Measurements from ENCODE around the gene MPZL3.

Gene MPZL3

GRCh38 chr11:118213201-118213600, 39.0 kb downstream of the MPZL3 start:
- Histone ChIP-seq H3K36me3 (no peaks in the 10 kb centered on the region), H3K4me1 (no peaks in the 10 kb centered on the region), H3K4me3 (ENCODE audit: low read depth, low read length) (no peak overlapping the region), H3K9me3 (no peaks in the 10 kb centered on the region), H3K27me3 (peaks cover 91% of the 10 kb centered on the region)
- no peak for TF ChIP-seq CTCF (IDR thresholded peaks at IDR 0.05; ENCODE audit: low read depth, low read length)
- DNase-seq, result no peak

- DNase-seq, result no peak
- Histone ChIP-seq H3K9me3 (no peaks in the 10 kb centered on the region), H3K4me3 (ENCODE audit: low read depth, low read length) (no peak overlapping the region), H3K36me3 (no peaks in the 10 kb centered on the region), H3K4me1 (no peaks in the 10 kb centered on the region), H3K27me3 (peaks cover 95% of the 10 kb centered on the region)
- TF ChIP-seq CTCF (IDR thresholded peaks at IDR 0.05; ENCODE audit: low read depth, low read length), result no peak
These were observed 39.4 kb downstream of the MPZL3 start for GRCh38 chr11:118212781-118213191.

GRCh38 chr11:118212131-118212725, 39.9 kb downstream of the MPZL3 start:
- Histone ChIP-seq H3K36me3 (no peaks in the 10 kb centered on the region), H3K4me1 (no peaks in the 10 kb centered on the region), H3K4me3 (ENCODE audit: low read depth, low read length) (no peak overlapping the region), H3K27me3 (peaks cover 92% of the 10 kb centered on the region), H3K9me3 (no peaks in the 10 kb centered on the region)
- DNase-seq, result no peak
- no peak for TF ChIP-seq CTCF (IDR thresholded peaks at IDR 0.05; ENCODE audit: low read depth, low read length)

GRCh38 chr11:118211006-118211405, 41.2 kb downstream of the MPZL3 start:
- H3K4me3 ChIP-seq (ENCODE audit: low read depth, low read length), result no peak overlapping the region
- H3K27me3 ChIP-seq, result peaks cover 91% of the 10 kb centered on the region
- DNase-seq, result no peak
- H3K4me1 ChIP-seq, result no peaks in the 10 kb centered on the region
- no peak for TF ChIP-seq CTCF (IDR thresholded peaks at IDR 0.05; ENCODE audit: low read depth, low read length)
- H3K36me3 ChIP-seq, result no peaks in the 10 kb centered on the region
- no peaks in the 10 kb centered on the region for H3K9me3 ChIP-seq

GRCh38 chr11:118210323-118210722, 41.8 kb downstream of the MPZL3 start:
- H3K36me3 ChIP-seq, result no peaks in the 10 kb centered on the region

More at GRCh38 chr11:118210323-118210722, 41.8 kb downstream of the MPZL3 start:
- DNase-seq, result no peak
- peaks cover 91% of the 10 kb centered on the region for H3K27me3 ChIP-seq
- no peaks in the 10 kb centered on the region for H3K4me1 ChIP-seq
- no peaks in the 10 kb centered on the region for H3K9me3 ChIP-seq
- no peak for TF ChIP-seq CTCF (IDR thresholded peaks at IDR 0.05; ENCODE audit: low read depth, low read length)
- no peak overlapping the region for H3K4me3 ChIP-seq (ENCODE audit: low read depth, low read length)
